ENCODE data around the gene ADIG. TPM values are rescaled to one million over a fixed set of nuclear protein-coding genes. Genes with fewer than 3 reads are reported as not detected.

ADIG gene
- total and polyA plus RNA-seq, 2 of the 13 experiments (the other 11 are each of a cell fraction or from before 2014, with no cell fraction given): 0.15 TPM; not detected in 1

DNA sequence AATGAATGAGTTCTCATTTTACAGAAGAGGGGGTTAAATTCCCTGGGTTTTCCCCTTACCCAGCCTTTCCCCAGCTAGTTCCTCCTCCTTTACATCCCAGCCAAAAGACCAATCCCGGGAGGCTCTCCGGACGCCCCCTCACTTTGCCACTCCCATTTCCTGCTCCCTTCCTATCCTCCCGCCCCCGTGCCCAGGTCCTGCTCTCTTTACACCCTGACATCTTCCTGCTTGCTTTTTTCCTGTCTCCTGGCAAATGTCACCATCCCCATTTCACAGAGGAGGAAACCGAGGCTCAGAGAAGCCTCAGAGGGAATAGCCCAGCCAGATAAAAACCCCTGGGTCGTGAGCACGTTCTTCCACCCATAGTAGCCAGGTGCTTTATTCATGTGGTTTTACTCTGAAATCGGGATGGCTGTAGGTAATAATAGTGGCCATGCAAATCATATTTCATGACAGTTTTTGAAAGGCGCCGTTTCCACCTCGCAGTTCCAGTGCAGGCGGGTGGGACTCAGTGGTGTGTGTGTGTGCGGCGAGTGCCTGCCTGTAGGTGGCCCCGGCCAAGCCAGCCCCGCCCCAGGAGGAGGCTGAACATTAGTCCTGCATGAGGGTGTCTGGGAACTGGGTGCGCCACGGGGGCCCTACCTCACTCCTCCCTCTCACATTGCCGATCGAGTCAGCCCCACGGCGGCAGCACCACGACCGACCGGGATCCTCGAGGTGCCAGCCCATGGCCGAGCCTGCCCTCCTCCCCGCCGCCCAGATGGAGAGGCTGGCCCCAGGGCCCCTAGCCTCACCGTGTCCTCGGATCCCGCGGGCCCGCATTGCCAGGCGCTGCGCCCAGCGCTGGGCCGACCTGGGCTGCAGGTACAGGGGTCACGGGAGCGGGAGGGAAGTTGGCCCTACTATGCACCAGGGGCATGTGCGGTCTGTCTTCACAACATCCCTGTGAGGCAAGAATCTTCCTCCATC is 20.5 kb downstream of the ADIG start, which contains the start of gene ARHGAP40 (continued):
- TF ChIP-seq ZFP91 (CRISPR knock-in tag; IDR thresholded peaks at IDR 0.05; ENCODE audit: borderline replicate concordance) (peak; percentile 62; the same call in 1 of the 2 replicates), TCF7L2 (IDR thresholded peaks at IDR 0.05; ENCODE audit: low read depth, low read length) (no peak), KAT7 (CRISPR knock-in tag; IDR thresholded peaks at IDR 0.05; ENCODE audit: borderline replicate concordance) (no peak), ZFP37 (CRISPR knock-in tag; IDR thresholded peaks at IDR 0.05; ENCODE audit: borderline replicate concordance) (no peak), EZH2 (conservative IDR thresholded peaks at IDR 0.05; ENCODE audit: low read depth, low read length) (peak; percentile 92; the same call in 1 of the 2 replicates), TEAD3 (CRISPR knock-in tag; optimal IDR thresholded peaks at IDR 0.05; ENCODE audit: borderline replicate concordance) (peak; percentile 77), FOXC1 (CRISPR knock-in tag; IDR thresholded peaks at IDR 0.05; ENCODE audit: borderline replicate concordance) (no peak), ZNF670 (CRISPR knock-in tag; IDR thresholded peaks at IDR 0.05; ENCODE audit: borderline replicate concordance) (no peak), NR2F2 (IDR thresholded peaks at IDR 0.05; ENCODE audit: borderline replicate concordance, low read depth) (no peak), CBX2 (IDR thresholded peaks at IDR 0.05; ENCODE audit: low read depth, low read length) (no peak), CBX2 (CRISPR knock-in tag; IDR thresholded peaks at IDR 0.05; ENCODE audit: low read depth) (0 out of 2 replicates have a peak, but pooled peaks have one; percentile 34), SRSF1 (optimal IDR thresholded peaks at IDR 0.05; ENCODE audit: low read depth, low read length) (no peak), KDM1A (CRISPR knock-in tag; IDR thresholded peaks at IDR 0.05) (peak; percentile 73; the same call in 1 of the 2 replicates), ZNF713 (CRISPR knock-in tag; IDR thresholded peaks at IDR 0.05) (peak; percentile 43; the same call in 1 of the 2 replicates), ZNF607 (CRISPR knock-in tag; IDR thresholded peaks at IDR 0.05; ENCODE audit: borderline replicate concordance) (0 out of 2 replicates have a peak, but pooled peaks have one; percentile 50), FOXO1 (CRISPR knock-in tag; IDR thresholded peaks at IDR 0.05) (no peak), NFRKB (IDR thresholded peaks at IDR 0.05) (no peak)
- TF ChIP-seq, protein P1, sequence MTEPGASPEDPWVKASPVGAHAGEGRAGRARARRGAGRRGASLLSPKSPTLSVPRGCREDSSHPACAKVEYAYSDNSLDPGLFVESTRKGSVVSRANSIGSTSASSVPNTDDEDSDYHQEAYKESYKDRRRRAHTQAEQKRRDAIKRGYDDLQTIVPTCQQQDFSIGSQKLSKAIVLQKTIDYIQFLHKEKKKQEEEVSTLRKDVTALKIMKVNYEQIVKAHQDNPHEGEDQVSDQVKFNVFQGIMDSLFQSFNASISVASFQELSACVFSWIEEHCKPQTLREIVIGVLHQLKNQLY (CRISPR knock-in tag; IDR thresholded peaks at IDR 0.05): no peak
- TF ChIP-seq, protein P2, sequence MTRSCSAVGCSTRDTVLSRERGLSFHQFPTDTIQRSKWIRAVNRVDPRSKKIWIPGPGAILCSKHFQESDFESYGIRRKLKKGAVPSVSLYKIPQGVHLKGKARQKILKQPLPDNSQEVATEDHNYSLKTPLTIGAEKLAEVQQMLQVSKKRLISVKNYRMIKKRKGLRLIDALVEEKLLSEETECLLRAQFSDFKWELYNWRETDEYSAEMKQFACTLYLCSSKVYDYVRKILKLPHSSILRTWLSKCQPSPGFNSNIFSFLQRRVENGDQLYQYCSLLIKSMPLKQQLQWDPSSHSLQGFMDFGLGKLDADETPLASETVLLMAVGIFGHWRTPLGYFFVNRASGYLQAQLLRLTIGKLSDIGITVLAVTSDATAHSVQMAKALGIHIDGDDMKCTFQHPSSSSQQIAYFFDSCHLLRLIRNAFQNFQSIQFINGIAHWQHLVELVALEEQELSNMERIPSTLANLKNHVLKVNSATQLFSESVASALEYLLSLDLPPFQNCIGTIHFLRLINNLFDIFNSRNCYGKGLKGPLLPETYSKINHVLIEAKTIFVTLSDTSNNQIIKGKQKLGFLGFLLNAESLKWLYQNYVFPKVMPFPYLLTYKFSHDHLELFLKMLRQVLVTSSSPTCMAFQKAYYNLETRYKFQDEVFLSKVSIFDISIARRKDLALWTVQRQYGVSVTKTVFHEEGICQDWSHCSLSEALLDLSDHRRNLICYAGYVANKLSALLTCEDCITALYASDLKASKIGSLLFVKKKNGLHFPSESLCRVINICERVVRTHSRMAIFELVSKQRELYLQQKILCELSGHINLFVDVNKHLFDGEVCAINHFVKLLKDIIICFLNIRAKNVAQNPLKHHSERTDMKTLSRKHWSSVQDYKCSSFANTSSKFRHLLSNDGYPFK (CRISPR knock-in tag; IDR thresholded peaks at IDR 0.05; ENCODE audit: borderline replicate concordance): peak; percentile 61; the same call in 1 of the 2 replicates

Measured in HepG2 (cell line).